ENCODE data around the gene TRIM17. TPM values are rescaled to one million over a fixed set of nuclear protein-coding genes. Genes with fewer than 3 reads are reported as not detected.
A peak's percentile ranks its signal among the peaks of the same experiment; 100 is the strongest.

The TRIM17 gene
- total and polyA plus RNA-seq, 2 experiments from 2014 or later: 0.86 to 1.1 TPM

DNA sequence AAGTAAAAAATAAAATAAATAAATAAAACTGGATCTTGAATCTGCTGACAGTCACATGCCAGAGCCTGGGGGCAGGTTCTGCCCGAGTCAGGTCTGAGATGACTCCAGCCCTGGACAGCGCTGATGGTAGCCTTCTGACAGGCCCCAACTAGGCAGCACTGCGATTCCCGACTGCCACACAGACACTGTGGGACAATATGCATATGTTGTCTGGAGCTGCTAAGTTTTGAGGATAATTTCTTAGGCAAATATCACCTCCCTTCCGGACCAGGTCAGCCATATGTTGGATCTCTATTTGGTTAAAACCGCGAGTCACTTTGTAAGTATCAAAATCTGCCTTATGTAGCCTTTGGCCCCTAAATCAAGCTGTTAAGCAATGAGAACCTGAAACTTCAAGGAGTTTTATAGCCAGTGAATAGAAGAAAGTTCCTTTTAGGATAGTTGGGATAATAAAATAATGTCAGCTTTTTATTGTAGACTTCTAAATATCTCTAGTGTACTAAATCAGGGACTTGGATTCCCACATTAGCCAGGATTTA is 20.8 kb upstream of the TRIM17 start:
- Mint-ChIP-seq H3K27ac (no peak overlapping the region), H3K36me3 (ENCODE audit: low read depth) (no peaks in the 10 kb centered on the region), H3K27me3 (ENCODE audit: insufficient read depth, low read depth, poor library complexity) (peaks cover 32% of the 10 kb centered on the region), H3K9me3 (no peaks in the 10 kb centered on the region), H3K4me3 (no peak overlapping the region), H3K4me1 (peaks cover 14% of the 10 kb centered on the region)
- Histone ChIP-seq H3F3A (replicated peaks; ENCODE audit: low read depth) (no peaks in the 10 kb centered on the region), H3K36me3 (ENCODE audit: insufficient read depth) (no peaks in the 10 kb centered on the region), H3K27ac (ENCODE audit: low read depth) (no peak overlapping the region), H3K9me2 (ENCODE audit: insufficient read depth) (0 out of 2 replicates have a peak, but pooled peaks cover 1% of the 10 kb centered on the region), H3K27me3 (ENCODE audit: insufficient read depth) (peaks cover 71% of the 10 kb centered on the region), H3K4me2 (no peak overlapping the region), H2AFZ (no peak overlapping the region), H3K4me1 (ENCODE audit: insufficient read depth) (peaks cover 2% of the 10 kb centered on the region; the same call in 1 of the 2 replicates), H3K4me3 (no peak overlapping the region), H4K20me1 (replicated peaks; ENCODE audit: insufficient read depth) (no peaks in the 10 kb centered on the region), H3K79me2 (replicated peaks; ENCODE audit: insufficient read depth) (no peaks in the 10 kb centered on the region)
- no peak for DNase-seq (ENCODE audit: low spot score)
- no peak for ATAC-seq
- TF ChIP-seq, protein P1, sequence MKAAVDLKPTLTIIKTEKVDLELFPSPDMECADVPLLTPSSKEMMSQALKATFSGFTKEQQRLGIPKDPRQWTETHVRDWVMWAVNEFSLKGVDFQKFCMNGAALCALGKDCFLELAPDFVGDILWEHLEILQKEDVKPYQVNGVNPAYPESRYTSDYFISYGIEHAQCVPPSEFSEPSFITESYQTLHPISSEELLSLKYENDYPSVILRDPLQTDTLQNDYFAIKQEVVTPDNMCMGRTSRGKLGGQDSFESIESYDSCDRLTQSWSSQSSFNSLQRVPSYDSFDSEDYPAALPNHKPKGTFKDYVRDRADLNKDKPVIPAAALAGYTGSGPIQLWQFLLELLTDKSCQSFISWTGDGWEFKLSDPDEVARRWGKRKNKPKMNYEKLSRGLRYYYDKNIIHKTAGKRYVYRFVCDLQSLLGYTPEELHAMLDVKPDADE (IDR thresholded peaks at IDR 0.05): no peak
- TF ChIP-seq JUNB (IDR thresholded peaks at IDR 0.05; ENCODE audit: unreplicated experiment) (no peak), EZH2phosphoT487 (IDR thresholded peaks at IDR 0.05; ENCODE audit: unreplicated experiment) (no peak)

- H3K27ac Mint-ChIP-seq: no peak overlapping the region
- Histone ChIP-seq H3K27ac (ENCODE audit: low read depth) (no peak overlapping the region), H3K27me3 (ENCODE audit: insufficient read depth) (peaks cover 55% of the 10 kb centered on the region), H3K9me2 (ENCODE audit: insufficient read depth) (no peaks in the 10 kb centered on the region), H3K4me2 (no peak overlapping the region), H4K20me1 (replicated peaks; ENCODE audit: insufficient read depth) (no peaks in the 10 kb centered on the region), H3K4me1 (ENCODE audit: insufficient read depth) (peaks cover 2% of the 10 kb centered on the region; the same call in 1 of the 2 replicates), H3F3A (replicated peaks; ENCODE audit: low read depth) (no peaks in the 10 kb centered on the region), H3K79me2 (replicated peaks; ENCODE audit: insufficient read depth) (no peaks in the 10 kb centered on the region), H2AFZ (no peak overlapping the region), H3K4me3 (no peak overlapping the region), H3K36me3 (ENCODE audit: insufficient read depth) (no peaks in the 10 kb centered on the region)
- H3K9me3 Mint-ChIP-seq: no peaks in the 10 kb centered on the region
- ATAC-seq (peak; percentile 76), DNase-seq (ENCODE audit: low spot score) (peak; percentile 66)
- peaks cover 14% of the 10 kb centered on the region for H3K4me1 Mint-ChIP-seq
- H3K27me3 Mint-ChIP-seq (ENCODE audit: insufficient read depth, low read depth, poor library complexity): peaks cover 22% of the 10 kb centered on the region
- no peak overlapping the region for H3K4me3 Mint-ChIP-seq
- H3K36me3 Mint-ChIP-seq (ENCODE audit: low read depth): no peaks in the 10 kb centered on the region
- TF ChIP-seq CREB1 (CRISPR knock-in tag; IDR thresholded peaks at IDR 0.05; ENCODE audit: low read depth) (no peak), ZNF114 (CRISPR knock-in tag; IDR thresholded peaks at IDR 0.05) (no peak), EZH2 (IDR thresholded peaks at IDR 0.05; ENCODE audit: low read depth, unreplicated experiment) (no peak), STAT1 (IDR thresholded peaks at IDR 0.05; ENCODE audit: unreplicated experiment) (no peak), NANOG (IDR thresholded peaks at IDR 0.05; ENCODE audit: borderline replicate concordance) (no peak), JUNB (IDR thresholded peaks at IDR 0.05; ENCODE audit: unreplicated experiment) (no peak), REST (IDR thresholded peaks at IDR 0.05; ENCODE audit: unreplicated experiment) (no peak)
- TF ChIP-seq, protein P1 (IDR thresholded peaks at IDR 0.05): no peak
- TF ChIP-seq, protein P2, sequence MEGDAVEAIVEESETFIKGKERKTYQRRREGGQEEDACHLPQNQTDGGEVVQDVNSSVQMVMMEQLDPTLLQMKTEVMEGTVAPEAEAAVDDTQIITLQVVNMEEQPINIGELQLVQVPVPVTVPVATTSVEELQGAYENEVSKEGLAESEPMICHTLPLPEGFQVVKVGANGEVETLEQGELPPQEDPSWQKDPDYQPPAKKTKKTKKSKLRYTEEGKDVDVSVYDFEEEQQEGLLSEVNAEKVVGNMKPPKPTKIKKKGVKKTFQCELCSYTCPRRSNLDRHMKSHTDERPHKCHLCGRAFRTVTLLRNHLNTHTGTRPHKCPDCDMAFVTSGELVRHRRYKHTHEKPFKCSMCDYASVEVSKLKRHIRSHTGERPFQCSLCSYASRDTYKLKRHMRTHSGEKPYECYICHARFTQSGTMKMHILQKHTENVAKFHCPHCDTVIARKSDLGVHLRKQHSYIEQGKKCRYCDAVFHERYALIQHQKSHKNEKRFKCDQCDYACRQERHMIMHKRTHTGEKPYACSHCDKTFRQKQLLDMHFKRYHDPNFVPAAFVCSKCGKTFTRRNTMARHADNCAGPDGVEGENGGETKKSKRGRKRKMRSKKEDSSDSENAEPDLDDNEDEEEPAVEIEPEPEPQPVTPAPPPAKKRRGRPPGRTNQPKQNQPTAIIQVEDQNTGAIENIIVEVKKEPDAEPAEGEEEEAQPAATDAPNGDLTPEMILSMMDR (conservative IDR thresholded peaks at IDR 0.05; ENCODE audit: low read depth in 2 of 2): no peak
Measured at GRCh38 chr1:228434689-228435088, 18.0 kb upstream of the TRIM17 start.
